Muscle layer of colon (tissue), 2 donors: ENCODE measurements around the gene LYZL2.
A peak's percentile ranks its signal among the peaks of the same experiment; 100 is the strongest.

Experiments used
- H3K27ac ChIP-seq: one replicate; pipeline ENCODE4 v1.7.0; 2013; ENCODE audit warnings: low read depth, mild to moderate bottlenecking, low read length, moderate library complexity
- H3K27me3 ChIP-seq, 2 donors: one replicate each; pipeline ENCODE4 v1.7.0; 2013; ENCODE audit warnings: low read length in 2 of 2, mild to moderate bottlenecking in 2 of 2; ENCODE audit not compliant: insufficient read depth in 2 of 2, control insufficient read depth in 1 of 2
- H3K36me3 ChIP-seq: one replicate; pipeline ENCODE4 v1.7.0; 2013; ENCODE audit warnings: mild to moderate bottlenecking, low read length; ENCODE audit not compliant: insufficient read depth
- H3K4me1 ChIP-seq: one replicate; pipeline ENCODE4 v1.7.0; 2013; ENCODE audit warnings: mild to moderate bottlenecking, low read length; ENCODE audit not compliant: insufficient read depth
- H3K4me3 ChIP-seq, 2 donors: one replicate each; pipeline ENCODE4 v1.7.0; 2013; ENCODE audit warnings: low read length in 2 of 2, low read depth in 1 of 2, mild to moderate bottlenecking in 1 of 2, moderate library complexity in 1 of 2
- H3K9ac ChIP-seq: one replicate; pipeline ENCODE4 v1.7.0; 2013; ENCODE audit warnings: low read length
- H3K9me3 ChIP-seq: one replicate; pipeline ENCODE4 v1.7.0; 2013; ENCODE audit warnings: mild to moderate bottlenecking, low read length
- donor health status: abdominal sarcoma.
- donor health status: Adenocarcinoma of cecum.

Gene LYZL2

GRCh38 chr10:30586828-30587227 is 42.7 kb downstream of the LYZL2 start:
- Histone ChIP-seq H3K9ac (no peak overlapping the region), H3K27ac (no peak overlapping the region)

GRCh38 chr10:30583778-30584415 is 45.7 kb downstream of the LYZL2 start:
- Histone ChIP-seq H3K9me3 (no peaks in the 10 kb centered on the region), H3K4me1 (peaks cover 14% of the 10 kb centered on the region), H3K36me3 (no peaks in the 10 kb centered on the region), H3K27me3 (no peaks in the 10 kb centered on the region), H3K4me3 (peak overlapping the region; percentile 16 to 49), H3K27ac (peak overlapping the region; percentile 80), H3K9ac (peak overlapping the region; percentile 40)

More at GRCh38 chr10:30586828-30587227, 42.7 kb downstream of the LYZL2 start:
- Histone ChIP-seq H3K36me3 (no peaks in the 10 kb centered on the region), H3K9me3 (no peaks in the 10 kb centered on the region), H3K27me3 (no peaks in the 10 kb centered on the region), H3K4me3 (no peak overlapping the region), H3K4me1 (peaks cover 14% of the 10 kb centered on the region)

GRCh38 chr10:30581779-30582380 is 47.7 kb downstream of the LYZL2 start:
- H3K4me3 ChIP-seq: no peak overlapping the region
- no peak overlapping the region for H3K9ac ChIP-seq
- H3K4me1 ChIP-seq: peaks cover 14% of the 10 kb centered on the region
- no peak overlapping the region for H3K27ac ChIP-seq
- H3K27me3 ChIP-seq: no peaks in the 10 kb centered on the region
- no peaks in the 10 kb centered on the region for H3K36me3 ChIP-seq
- H3K9me3 ChIP-seq: no peaks in the 10 kb centered on the region

- no peak overlapping the region for H3K27ac ChIP-seq
- H3K36me3 ChIP-seq: no peaks in the 10 kb centered on the region
- H3K4me3 ChIP-seq: no peak overlapping the region
- peaks cover 14% of the 10 kb centered on the region for H3K4me1 ChIP-seq
- no peak overlapping the region for H3K9ac ChIP-seq
- H3K9me3 ChIP-seq: no peaks in the 10 kb centered on the region
- no peaks in the 10 kb centered on the region for H3K27me3 ChIP-seq
These were observed 48.9 kb downstream of the LYZL2 start for GRCh38 chr10:30580676-30581075.

GRCh38 chr10:30580241-30580640 is 49.3 kb downstream of the LYZL2 start:
- H3K27ac ChIP-seq: no peak overlapping the region
- H3K27me3 ChIP-seq: no peaks in the 10 kb centered on the region
- H3K36me3 ChIP-seq: no peaks in the 10 kb centered on the region
- H3K9me3 ChIP-seq: no peaks in the 10 kb centered on the region
- H3K9ac ChIP-seq: no peak overlapping the region
- no peak overlapping the region for H3K4me3 ChIP-seq
- H3K4me1 ChIP-seq: peaks cover 14% of the 10 kb centered on the region

GRCh38 chr10:30579574-30579973 is 50.0 kb downstream of the LYZL2 start:
- Histone ChIP-seq H3K27ac (no peak overlapping the region), H3K4me3 (no peak overlapping the region), H3K9ac (no peak overlapping the region), H3K9me3 (no peaks in the 10 kb centered on the region), H3K27me3 (no peaks in the 10 kb centered on the region), H3K36me3 (no peaks in the 10 kb centered on the region), H3K4me1 (peaks cover 14% of the 10 kb centered on the region)

GRCh38 chr10:30577048-30577447 is 52.5 kb downstream of the LYZL2 start:
- H3K4me3 ChIP-seq: no peak overlapping the region
- H3K4me1 ChIP-seq: no peaks in the 10 kb centered on the region
- H3K27me3 ChIP-seq: no peaks in the 10 kb centered on the region
- no peaks in the 10 kb centered on the region for H3K9me3 ChIP-seq
- no peaks in the 10 kb centered on the region for H3K36me3 ChIP-seq
- no peak overlapping the region for H3K9ac ChIP-seq
- H3K27ac ChIP-seq: no peak overlapping the region

GRCh38 chr10:30576641-30577040 is 52.9 kb downstream of the LYZL2 start:
- no peak overlapping the region for H3K9ac ChIP-seq
- H3K36me3 ChIP-seq: no peaks in the 10 kb centered on the region
- no peaks in the 10 kb centered on the region for H3K27me3 ChIP-seq
- no peak overlapping the region for H3K27ac ChIP-seq
- no peak overlapping the region for H3K4me3 ChIP-seq
- no peaks in the 10 kb centered on the region for H3K4me1 ChIP-seq
- H3K9me3 ChIP-seq: no peaks in the 10 kb centered on the region

GRCh38 chr10:30574432-30574796 is 55.1 kb downstream of the LYZL2 start:
- H3K4me1 ChIP-seq: no peaks in the 10 kb centered on the region
- no peaks in the 10 kb centered on the region for H3K27me3 ChIP-seq
- no peak overlapping the region for H3K27ac ChIP-seq
- H3K36me3 ChIP-seq: no peaks in the 10 kb centered on the region
- no peak overlapping the region for H3K4me3 ChIP-seq
- no peaks in the 10 kb centered on the region for H3K9me3 ChIP-seq
- no peak overlapping the region for H3K9ac ChIP-seq

- no peaks in the 10 kb centered on the region for H3K9me3 ChIP-seq
- H3K4me3 ChIP-seq: no peak overlapping the region
- H3K27me3 ChIP-seq: no peaks in the 10 kb centered on the region
- H3K27ac ChIP-seq: no peak overlapping the region
- no peaks in the 10 kb centered on the region for H3K36me3 ChIP-seq
- no peak overlapping the region for H3K9ac ChIP-seq
- no peaks in the 10 kb centered on the region for H3K4me1 ChIP-seq
These were observed 55.7 kb downstream of the LYZL2 start for GRCh38 chr10:30573721-30574431.

- no peak overlapping the region for H3K9ac ChIP-seq
- H3K27ac ChIP-seq: no peak overlapping the region
- no peaks in the 10 kb centered on the region for H3K27me3 ChIP-seq
- no peaks in the 10 kb centered on the region for H3K9me3 ChIP-seq
- no peak overlapping the region for H3K4me3 ChIP-seq
- no peaks in the 10 kb centered on the region for H3K4me1 ChIP-seq
- H3K36me3 ChIP-seq: no peaks in the 10 kb centered on the region
These were observed 64.1 kb downstream of the LYZL2 start for GRCh38 chr10:30565449-30565848.
